NCI-H1417 (cell line): ENCODE results near the gene TGFBR3.
"Not testable (repeated sequence)": the region's sequence is repeated elsewhere in the genome, so short reads cannot be mapped to it uniquely, and the experiment has no call there.

Experiments
- DNase-seq, 3 experiments: peaks; one replicate each; lab custom pipeline; 2025; lab: John Stamatoyannopoulos, UW

TGFBR3 gene

GRCh38 chr1:91684481-91685196, 201.3 kb downstream of the TGFBR3 start:
- no peak for DNase-seq

- no peak for DNase-seq
These were observed 202.4 kb downstream of the TGFBR3 start for GRCh38 chr1:91683598-91683951.

GRCh38 chr1:91682882-91683597, 202.9 kb downstream of the TGFBR3 start:
- no peak for DNase-seq

- DNase-seq, result peak in 1 of 3 experiments; percentile 25
These were observed 205.3 kb downstream of the TGFBR3 start for GRCh38 chr1:91680556-91681155.

GRCh38 chr1:91679446-91679845, 206.5 kb downstream of the TGFBR3 start:
- no peak for DNase-seq

- DNase-seq, result peak in 1 of 3 experiments; percentile 2
These were observed 209.9 kb downstream of the TGFBR3 start for GRCh38 chr1:91676030-91676429.

GRCh38 chr1:91674107-91674506, 211.8 kb downstream of the TGFBR3 start:
- no peak for DNase-seq

GRCh38 chr1:91673613-91674012, 212.3 kb downstream of the TGFBR3 start:
- DNase-seq, result no peak

- DNase-seq, result no peak
These were observed 213.3 kb downstream of the TGFBR3 start for GRCh38 chr1:91672601-91673161.

- no peak for DNase-seq
These were observed 215.2 kb downstream of the TGFBR3 start for GRCh38 chr1:91670781-91671180.

- DNase-seq, result no peak
These were observed 216.2 kb downstream of the TGFBR3 start for GRCh38 chr1:91669584-91670350.

- DNase-seq, result not testable (repeated sequence)
These were observed 219.3 kb downstream of the TGFBR3 start for GRCh38 chr1:91666651-91667050.

- no peak for DNase-seq
These were observed 224.8 kb downstream of the TGFBR3 start for GRCh38 chr1:91661121-91661520.

GRCh38 chr1:91660708-91661107, 225.2 kb downstream of the TGFBR3 start:
- no peak for DNase-seq

GRCh38 chr1:91655912-91656449, 230.0 kb downstream of the TGFBR3 start:
- DNase-seq, result no peak

GRCh38 chr1:91653183-91653582, 232.8 kb downstream of the TGFBR3 start:
- DNase-seq, result no peak

- DNase-seq, result no peak
These were observed 234.3 kb downstream of the TGFBR3 start for GRCh38 chr1:91651661-91652071.

- no peak for DNase-seq
These were observed 234.7 kb downstream of the TGFBR3 start for GRCh38 chr1:91651243-91651642.

- DNase-seq, result no peak
These were observed 235.2 kb downstream of the TGFBR3 start for GRCh38 chr1:91650764-91651163.

GRCh38 chr1:91647061-91647460, 238.9 kb downstream of the TGFBR3 start:
- no peak for DNase-seq

- no peak for DNase-seq
These were observed 240.9 kb downstream of the TGFBR3 start for GRCh38 chr1:91645031-91645430.

GRCh38 chr1:91643431-91643830, 242.5 kb downstream of the TGFBR3 start:
- no peak for DNase-seq
